Upper lobe of left lung (tissue), 4 donors: Measurements from ENCODE around the gene PICALM.

ENCODE experiments used
- POLR2A ChIP-seq, 4 donors: fragments of 450-650 bp; IDR thresholded peaks; one replicate each; pipeline ENCODE4 v1.5.1; 2016 to 2017; ENCODE audit warnings: antibody characterized with exemption in 4 of 4, mild to moderate bottlenecking in 2 of 4
- TF ChIP-seq, protein P1 (sequence below), 6 experiments: fragments of 450-650 bp in 4 of 6; fragments of 200-600 bp in 2 of 6; sonication (generic) in 2 of 6; IDR thresholded peaks; one replicate each; pipeline ENCODE4 v1.5.1; 2016 to 2019; ENCODE audit warnings: antibody characterized with exemption in 6 of 6

DNA sequence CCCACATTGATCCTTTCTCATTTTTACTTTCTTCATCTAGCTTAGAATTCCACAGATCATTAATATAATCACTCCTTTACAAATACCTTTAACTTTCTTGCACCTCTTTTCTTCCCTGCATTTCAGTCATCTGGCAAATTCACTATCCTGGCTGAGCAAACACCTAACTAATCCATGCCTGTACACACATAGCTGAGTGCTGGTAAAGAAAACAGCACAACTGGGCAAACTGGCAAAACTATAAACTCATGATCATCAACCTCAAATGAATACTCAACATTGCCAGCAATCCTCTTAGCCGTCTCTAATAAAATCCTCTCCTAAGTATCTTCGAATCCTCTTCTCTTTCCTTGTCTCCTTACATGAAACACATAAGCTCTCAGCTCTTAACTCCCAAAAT lies 52.4 kb downstream of the PICALM start:
- no peak for TF ChIP-seq POLR2A (IDR thresholded peaks at IDR 0.05)
- TF ChIP-seq, protein P1, sequence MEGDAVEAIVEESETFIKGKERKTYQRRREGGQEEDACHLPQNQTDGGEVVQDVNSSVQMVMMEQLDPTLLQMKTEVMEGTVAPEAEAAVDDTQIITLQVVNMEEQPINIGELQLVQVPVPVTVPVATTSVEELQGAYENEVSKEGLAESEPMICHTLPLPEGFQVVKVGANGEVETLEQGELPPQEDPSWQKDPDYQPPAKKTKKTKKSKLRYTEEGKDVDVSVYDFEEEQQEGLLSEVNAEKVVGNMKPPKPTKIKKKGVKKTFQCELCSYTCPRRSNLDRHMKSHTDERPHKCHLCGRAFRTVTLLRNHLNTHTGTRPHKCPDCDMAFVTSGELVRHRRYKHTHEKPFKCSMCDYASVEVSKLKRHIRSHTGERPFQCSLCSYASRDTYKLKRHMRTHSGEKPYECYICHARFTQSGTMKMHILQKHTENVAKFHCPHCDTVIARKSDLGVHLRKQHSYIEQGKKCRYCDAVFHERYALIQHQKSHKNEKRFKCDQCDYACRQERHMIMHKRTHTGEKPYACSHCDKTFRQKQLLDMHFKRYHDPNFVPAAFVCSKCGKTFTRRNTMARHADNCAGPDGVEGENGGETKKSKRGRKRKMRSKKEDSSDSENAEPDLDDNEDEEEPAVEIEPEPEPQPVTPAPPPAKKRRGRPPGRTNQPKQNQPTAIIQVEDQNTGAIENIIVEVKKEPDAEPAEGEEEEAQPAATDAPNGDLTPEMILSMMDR (IDR thresholded peaks at IDR 0.05) = no peak
